ENCODE data around the gene LZTS2.
"Not testable (repeated sequence)": the region's sequence is repeated elsewhere in the genome, so short reads cannot be mapped to it uniquely, and the experiment has no call there.

The LZTS2 gene

DNA sequence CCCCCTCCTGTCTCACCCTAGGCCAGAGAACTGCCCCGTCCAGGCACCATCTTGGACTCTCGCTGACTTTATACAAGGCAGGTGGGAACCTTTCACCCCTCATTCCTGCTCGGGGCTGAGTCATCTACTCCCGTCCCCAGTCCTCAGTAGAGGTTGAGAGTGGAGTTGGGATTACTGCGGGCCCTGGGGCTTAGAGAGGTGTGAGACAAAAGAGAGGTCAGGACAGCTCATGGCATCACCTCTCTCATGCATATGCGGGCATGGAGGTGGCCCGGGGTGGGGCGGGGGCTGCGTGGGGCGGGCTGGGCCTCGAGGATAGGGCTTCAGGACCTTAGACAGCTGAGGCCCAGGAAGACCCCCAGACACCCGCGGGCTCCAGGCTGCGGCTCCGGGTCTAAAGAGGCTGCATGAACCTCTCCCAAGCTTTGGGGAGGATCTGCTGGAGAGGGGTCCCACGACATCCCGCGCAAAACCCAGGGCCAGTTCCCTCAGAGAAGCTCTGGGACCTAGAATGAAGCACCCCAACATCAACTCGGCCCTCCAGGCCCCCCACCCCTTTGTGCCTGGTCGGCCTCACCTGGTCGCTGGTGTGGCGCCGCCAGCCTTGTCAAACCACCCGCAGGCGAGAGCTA lies 31.0 kb downstream of the LZTS2 start:
- H3K27me3 Mint-ChIP-seq (ENCODE audit: low read depth, poor library complexity): peaks cover 55% of the 10 kb centered on the region
- no peaks in the 10 kb centered on the region for H3K9me3 Mint-ChIP-seq
- H3K4me3 Mint-ChIP-seq: peak overlapping the region; percentile 83
- TF ChIP-seq, protein P1, sequence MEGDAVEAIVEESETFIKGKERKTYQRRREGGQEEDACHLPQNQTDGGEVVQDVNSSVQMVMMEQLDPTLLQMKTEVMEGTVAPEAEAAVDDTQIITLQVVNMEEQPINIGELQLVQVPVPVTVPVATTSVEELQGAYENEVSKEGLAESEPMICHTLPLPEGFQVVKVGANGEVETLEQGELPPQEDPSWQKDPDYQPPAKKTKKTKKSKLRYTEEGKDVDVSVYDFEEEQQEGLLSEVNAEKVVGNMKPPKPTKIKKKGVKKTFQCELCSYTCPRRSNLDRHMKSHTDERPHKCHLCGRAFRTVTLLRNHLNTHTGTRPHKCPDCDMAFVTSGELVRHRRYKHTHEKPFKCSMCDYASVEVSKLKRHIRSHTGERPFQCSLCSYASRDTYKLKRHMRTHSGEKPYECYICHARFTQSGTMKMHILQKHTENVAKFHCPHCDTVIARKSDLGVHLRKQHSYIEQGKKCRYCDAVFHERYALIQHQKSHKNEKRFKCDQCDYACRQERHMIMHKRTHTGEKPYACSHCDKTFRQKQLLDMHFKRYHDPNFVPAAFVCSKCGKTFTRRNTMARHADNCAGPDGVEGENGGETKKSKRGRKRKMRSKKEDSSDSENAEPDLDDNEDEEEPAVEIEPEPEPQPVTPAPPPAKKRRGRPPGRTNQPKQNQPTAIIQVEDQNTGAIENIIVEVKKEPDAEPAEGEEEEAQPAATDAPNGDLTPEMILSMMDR (IDR thresholded peaks at IDR 0.05): no peak
- no peak for DNase-seq
- no peaks in the 10 kb centered on the region for H3K36me3 Mint-ChIP-seq (ENCODE audit: low read depth)
- H3K27ac Mint-ChIP-seq: no peak overlapping the region
- H3K4me1 Mint-ChIP-seq: peaks cover 73% of the 10 kb centered on the region

DNA sequence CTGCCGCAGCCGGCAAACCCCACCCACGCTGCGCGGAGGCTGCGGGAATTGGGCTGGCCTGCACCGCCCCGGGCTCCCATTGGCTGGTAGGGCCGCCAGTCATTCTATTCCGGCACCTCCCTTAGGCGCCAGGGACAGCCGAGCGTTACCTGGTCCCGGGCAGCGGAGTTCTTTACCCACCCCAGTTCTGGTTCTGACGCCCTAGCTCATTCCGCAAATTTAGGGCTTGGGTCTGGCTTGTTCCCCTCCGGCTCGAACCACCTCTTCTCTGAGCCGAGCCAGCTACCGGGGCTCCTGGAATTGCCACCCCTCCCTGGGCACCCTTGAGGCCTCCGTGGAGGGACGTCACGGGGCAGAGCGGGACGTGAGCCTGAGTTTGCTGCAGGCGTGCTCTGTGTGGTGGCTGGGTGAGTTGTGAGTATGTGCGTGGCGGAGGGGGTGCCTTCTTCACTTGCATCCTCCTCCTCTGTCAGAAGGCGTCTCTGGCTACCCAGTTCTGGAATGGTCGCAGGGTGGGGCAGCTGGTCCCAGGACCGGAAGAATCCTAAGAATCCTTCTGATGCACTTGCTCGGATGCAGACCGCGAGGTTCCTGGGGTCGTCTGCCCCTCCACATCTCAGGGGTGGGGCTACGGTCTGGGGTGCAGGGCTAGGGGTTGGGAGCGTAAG lies 31.7 kb downstream of the LZTS2 start, which contains the start of the genes PDZD7 and SFXN3:
PDZD7 (minus strand) TSS at position 2 of the 668 bp plus-strand sequence. CDS start 910 bp downstream, outside the sequence.
SFXN3 (plus strand) TSS at position 107 of the 668 bp plus-strand sequence. CDS start 3,461 bp downstream, outside the sequence.
- peak; percentile 98 for DNase-seq
- no peak within 1 kb of the TSS for H3K27ac Mint-ChIP-seq
- no peaks in the 10 kb centered on the region for H3K36me3 Mint-ChIP-seq (ENCODE audit: low read depth)
- no peaks in the 10 kb centered on the region for H3K9me3 Mint-ChIP-seq
- peaks cover 69% of the 10 kb centered on the region for H3K4me1 Mint-ChIP-seq
- H3K4me3 Mint-ChIP-seq: peak within 1 kb of the TSS; percentile 83
- peaks cover 62% of the 10 kb centered on the region for H3K27me3 Mint-ChIP-seq (ENCODE audit: low read depth, poor library complexity)
- TF ChIP-seq, protein P1 (IDR thresholded peaks at IDR 0.05): no peak

- Mint-ChIP-seq H3K4me3 (peak overlapping the region; percentile 83), H3K9me3 (no peaks in the 10 kb centered on the region), H3K27me3 (ENCODE audit: low read depth, poor library complexity) (peaks cover 69% of the 10 kb centered on the region), H3K4me1 (peaks cover 61% of the 10 kb centered on the region), H3K27ac (no peak overlapping the region), H3K36me3 (ENCODE audit: low read depth) (no peaks in the 10 kb centered on the region)
- DNase-seq: peak; percentile 74
- TF ChIP-seq, protein P1 (IDR thresholded peaks at IDR 0.05): no peak
Measured at GRCh38 chr10:101031796-101032636, 32.4 kb downstream of the LZTS2 start.

- no peak for DNase-seq
- peaks cover 77% of the 10 kb centered on the region for H3K27me3 Mint-ChIP-seq (ENCODE audit: low read depth, poor library complexity)
- H3K4me1 Mint-ChIP-seq: peaks cover 58% of the 10 kb centered on the region
- no peaks in the 10 kb centered on the region for H3K9me3 Mint-ChIP-seq
- H3K27ac Mint-ChIP-seq: no peak overlapping the region
- no peaks in the 10 kb centered on the region for H3K36me3 Mint-ChIP-seq (ENCODE audit: low read depth)
- TF ChIP-seq, protein P1 (IDR thresholded peaks at IDR 0.05): no peak
- H3K4me3 Mint-ChIP-seq: peak overlapping the region; percentile 78
Measured at GRCh38 chr10:101032637-101033224, 33.1 kb downstream of the LZTS2 start.

DNA sequence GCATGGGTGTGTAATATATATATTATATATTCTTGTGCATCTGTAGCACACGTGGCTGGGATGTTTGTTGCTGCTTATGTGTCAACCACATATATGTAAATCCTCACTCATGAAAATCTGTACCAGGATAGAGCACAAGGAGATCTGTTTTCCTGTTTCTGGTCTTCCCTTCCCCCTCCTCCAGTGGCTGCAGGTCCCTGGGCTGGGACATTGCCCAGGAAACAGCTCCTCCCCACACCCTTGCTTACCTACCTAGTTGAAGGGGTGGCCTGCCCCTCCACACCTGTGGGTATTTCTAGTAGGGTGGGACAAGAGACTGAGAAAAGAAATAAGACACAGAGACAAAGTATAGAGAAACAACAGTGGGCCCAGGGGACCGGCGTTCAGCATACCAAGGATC lies 33.7 kb downstream of the LZTS2 start:
- H3K27me3 Mint-ChIP-seq (ENCODE audit: low read depth, poor library complexity): peaks cover 82% of the 10 kb centered on the region
- peak overlapping the region; percentile 44 for H3K4me3 Mint-ChIP-seq
- no peak overlapping the region for H3K27ac Mint-ChIP-seq
- TF ChIP-seq, protein P1 (IDR thresholded peaks at IDR 0.05): no peak
- H3K9me3 Mint-ChIP-seq: no peaks in the 10 kb centered on the region
- peaks cover 58% of the 10 kb centered on the region for H3K4me1 Mint-ChIP-seq
- H3K36me3 Mint-ChIP-seq (ENCODE audit: low read depth): no peaks in the 10 kb centered on the region
- no peak for DNase-seq

- H3K27ac Mint-ChIP-seq; H3K9me3 Mint-ChIP-seq; H3K4me3 Mint-ChIP-seq; H3K36me3 Mint-ChIP-seq (ENCODE audit: low read depth); DNase-seq: not testable (repeated sequence)
- Mint-ChIP-seq H3K27me3 (ENCODE audit: low read depth, poor library complexity) (peaks cover 88% of the 10 kb centered on the region), H3K4me1 (peaks cover 52% of the 10 kb centered on the region)
Measured at GRCh38 chr10:101034404-101034803, 34.8 kb downstream of the LZTS2 start.
